GM21529 (cell line): ENCODE data around the gene RNF19B.
"Not testable (repeated sequence)": the region's sequence is repeated elsewhere in the genome, so short reads cannot be mapped to it uniquely, and the experiment has no call there.

Source experiments
- ATAC-seq: cut with Tn5 transposase; IDR thresholded peaks from one replicate; pipeline ENCODE4 v1.9.1; 2021; ENCODE audit not compliant: unreplicated experiment

Gene RNF19B

DNA sequence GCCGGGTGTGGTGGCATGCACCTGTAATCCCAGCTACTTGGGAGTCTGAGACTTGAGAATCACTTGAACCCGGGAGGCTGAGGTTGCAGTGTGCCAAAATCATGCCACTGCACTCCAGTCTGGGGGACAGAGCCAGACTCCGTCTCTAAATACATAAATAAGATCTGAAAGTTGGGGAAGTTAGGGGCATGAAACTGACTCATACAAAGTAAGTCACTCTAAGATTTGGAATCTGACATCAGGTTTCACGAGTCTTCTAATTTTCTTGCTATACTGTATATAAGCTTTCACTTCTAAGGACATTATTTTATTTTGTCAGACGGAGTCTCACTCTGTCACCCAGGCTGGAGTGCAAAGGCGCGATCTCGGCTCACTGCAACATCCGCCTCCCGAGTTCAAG, 30.1 kb downstream of the RNF19B start:
- ATAC-seq, result no peak

DNA sequence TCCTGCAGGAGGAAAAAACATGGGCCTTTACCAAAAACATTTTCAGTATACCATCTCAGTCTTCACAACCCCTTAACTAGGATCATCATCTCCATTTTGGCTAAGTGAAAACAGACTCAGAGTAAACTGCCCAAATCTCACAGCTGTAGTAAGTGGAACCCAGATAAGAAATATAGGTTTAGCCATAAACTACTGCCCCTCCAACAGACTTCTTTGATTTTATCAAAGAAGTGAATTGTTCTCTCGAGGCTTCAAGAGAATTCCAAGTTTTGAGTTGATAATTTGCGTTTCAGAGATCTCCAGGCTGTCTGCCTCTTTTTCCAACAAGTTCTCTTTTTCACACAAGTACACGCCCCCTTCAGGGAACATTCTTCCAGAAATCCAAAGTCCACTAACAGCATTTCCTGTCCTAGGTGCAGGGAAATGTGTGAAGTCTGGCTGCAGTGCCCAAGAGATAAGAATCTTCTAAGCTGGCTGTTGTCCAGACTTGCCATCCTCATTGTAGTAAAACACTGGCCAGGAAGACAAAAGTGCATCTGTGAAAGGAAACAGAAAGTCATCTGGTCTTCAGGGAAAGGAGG, 30.8 kb downstream of the RNF19B start:
- ATAC-seq, result no peak

DNA sequence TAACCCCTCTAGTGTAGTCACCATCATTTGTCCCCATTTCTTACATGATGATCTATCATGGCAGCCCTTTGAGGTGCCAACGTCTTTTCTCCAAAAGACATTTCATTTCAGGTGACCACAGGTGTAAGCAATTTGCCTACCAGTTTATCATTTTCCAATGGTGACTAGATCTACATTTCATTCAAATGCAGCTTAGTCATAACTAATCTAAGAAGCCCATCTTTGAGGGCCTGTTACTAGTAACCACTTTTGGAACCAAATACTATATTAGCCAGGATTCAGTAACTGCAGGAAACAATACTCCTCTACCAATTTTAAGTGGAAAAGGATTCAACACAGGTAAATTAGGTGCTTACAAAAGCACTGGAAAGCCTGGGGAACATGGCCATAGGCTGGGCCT, 32.8 kb downstream of the RNF19B start:
- ATAC-seq, result no peak

DNA sequence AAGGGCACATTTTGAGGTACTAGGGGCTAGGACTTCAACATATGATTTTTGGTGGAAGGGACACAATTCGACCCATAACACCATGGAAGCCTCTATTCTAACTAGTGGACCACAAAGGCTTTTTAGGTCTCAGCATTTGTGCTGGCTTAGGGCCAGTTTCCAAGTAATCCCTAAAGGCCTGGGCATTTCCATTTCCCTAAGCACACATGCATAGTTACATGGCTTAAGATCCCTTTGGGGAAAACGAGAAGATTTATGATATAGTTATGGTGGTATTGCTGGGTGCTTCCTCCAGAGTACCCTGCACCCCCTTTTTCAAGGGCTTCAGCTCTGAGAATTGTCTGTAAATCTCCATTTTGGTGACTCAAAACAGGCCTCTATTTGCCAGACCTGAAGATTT, 35.2 kb downstream of the RNF19B start:
- ATAC-seq, result no peak

DNA sequence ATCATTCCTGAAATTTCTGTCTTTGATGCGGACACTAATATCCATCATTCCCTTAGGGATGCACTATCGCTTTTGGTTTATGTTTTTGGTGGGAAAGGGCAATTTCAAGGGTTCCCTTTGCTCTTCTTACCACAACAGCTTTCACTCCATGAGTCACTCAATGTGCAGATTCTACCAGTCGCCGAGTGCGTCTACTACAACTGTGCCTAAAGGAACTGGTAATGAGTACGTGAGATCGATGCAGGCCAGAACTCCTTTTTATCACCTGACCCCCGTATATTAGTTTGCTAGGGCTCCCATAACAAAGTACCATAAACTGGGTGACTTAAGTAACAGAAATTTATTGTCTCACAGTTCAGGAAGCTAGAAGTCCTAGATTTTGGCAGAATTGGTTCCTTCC, 35.9 kb downstream of the RNF19B start:
- ATAC-seq, result no peak

DNA sequence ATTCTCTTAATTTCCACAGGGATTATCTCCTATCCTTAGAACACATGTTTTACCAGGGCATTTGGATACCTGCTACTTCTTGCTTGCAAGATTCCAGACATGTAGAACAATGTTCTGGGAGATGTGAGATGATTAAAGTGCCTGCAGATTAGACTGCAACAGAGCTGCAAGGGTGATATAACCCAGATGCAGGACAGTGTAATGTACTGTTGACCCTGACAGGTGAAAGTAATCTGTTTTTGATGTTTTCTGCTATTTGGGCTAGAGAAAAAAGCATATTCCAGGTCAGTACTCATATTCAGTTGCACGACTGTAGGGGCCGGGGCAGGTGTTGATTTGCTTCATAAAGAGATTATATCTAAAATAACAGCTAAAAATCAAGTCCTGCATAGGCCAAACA, 36.3 kb downstream of the RNF19B start:
- no peak for ATAC-seq

DNA sequence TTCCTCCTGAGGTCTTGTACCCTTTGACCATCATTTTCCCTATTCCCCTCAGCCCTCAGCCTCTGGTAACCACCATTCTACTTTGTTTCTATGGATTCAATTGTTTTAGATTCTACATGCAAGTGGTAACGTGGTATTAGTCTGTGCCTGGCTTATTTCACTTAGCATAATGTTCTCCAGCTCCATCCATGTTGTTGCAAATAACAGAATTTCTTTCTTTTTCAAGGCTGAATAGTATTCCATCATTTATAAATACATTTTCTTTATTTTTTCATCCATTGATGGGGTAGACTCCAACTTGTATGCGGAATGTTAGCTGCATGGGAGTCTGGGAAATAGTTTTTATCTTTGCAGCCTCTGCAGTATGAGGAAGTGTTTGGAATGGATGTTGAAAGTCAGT, 37.2 kb downstream of the RNF19B start:
- ATAC-seq, result no peak

DNA sequence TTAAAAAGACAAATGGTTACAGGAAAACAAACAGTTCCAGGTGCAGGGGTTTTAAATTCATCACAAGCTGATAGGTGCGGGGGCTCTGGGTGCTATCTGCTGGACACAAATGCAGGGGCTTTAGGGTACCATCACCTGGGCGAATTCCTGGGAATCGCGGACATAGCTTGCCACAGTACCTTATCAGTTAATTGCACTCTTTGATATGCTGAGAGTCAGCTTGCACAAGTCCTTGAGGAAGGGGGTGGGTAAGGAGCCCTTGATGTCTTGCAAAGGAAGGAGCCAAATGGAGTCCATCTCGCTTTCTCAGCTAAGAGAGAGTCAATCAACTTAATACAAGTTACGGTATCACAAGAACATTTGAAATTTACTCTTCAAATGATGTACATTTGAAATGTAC, 38.0 kb downstream of the RNF19B start:
- no peak for ATAC-seq

DNA sequence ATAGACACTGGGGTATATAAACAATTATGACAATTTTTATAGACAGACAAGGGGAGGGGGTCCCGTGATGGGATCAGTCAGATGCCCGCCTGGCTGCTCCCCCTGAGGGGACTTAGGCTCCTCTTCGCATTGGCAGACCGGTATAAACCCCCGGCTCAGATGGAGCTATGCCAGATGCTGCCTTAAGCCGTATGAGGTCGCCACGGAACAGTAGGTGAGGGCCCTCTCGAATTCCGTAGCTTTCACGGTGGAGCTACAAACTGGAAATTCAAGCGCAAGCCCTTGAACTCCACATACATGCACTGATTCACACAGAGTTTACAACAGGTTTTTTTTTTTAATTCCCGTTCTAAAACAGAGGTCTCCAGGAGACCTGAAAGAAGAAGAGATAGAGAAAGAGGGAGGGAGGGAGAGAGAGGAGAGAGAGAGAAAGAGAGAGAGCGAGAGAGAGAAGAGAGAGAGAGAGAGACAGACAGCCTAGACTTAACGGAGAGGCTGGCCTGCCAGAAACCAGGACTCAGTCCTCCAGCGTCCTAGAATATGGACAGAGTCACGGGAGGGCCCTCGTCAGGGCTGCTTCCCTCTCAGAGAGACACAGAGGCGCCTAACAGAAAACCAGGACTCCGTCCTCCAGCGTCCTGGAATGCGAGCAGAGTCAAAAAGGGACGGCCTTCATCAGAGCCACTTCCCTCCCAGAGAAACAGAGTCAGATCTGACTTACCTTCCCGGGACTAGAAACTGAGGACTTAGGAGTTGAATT, 39.0 kb downstream of the RNF19B start:
- ATAC-seq, result no peak

DNA sequence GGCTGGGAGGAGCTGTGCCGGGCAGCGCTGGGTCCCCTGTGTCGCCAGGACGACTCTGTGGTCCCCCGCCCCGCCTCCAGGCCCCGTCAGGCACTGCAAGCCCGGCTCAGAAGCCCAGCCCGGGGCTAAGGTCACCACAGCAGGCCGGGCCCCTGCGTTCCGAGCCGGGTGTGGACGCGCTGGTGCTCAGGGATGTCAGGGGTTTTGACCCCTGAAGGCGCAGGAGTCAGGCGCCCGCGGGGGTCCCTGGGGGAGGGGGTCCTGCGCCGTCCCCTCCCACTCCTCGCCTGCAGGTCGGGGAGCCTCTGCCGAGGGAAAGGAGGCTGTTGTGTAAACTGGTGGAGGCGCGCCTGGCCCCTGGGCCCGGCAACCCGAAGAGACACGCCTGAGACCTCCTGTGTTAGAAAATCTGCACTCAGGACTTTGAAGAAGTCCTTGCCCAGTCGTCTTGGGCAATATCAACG, 39.7 kb downstream of the RNF19B start:
- no peak for ATAC-seq

DNA sequence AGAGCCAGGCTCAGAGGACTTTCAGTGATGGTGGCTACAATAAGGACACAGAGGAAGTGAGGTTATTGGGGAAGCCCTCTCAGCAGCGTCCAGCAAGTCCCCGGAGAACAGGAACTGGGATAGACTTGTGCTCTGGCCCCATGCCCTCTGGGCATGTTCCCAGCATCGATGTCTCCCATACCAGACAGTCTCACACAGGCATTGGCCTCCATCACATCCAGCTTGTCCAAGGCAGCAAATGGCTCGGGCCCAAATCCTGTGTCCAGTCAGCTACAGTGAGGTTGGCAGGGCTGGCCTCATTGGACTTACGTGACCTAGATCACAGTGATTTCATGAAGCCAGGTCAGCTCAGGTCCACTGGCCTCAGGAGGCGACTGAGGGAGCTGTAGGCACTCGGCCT, 43.8 kb downstream of the RNF19B start:
- ATAC-seq, result no peak

DNA sequence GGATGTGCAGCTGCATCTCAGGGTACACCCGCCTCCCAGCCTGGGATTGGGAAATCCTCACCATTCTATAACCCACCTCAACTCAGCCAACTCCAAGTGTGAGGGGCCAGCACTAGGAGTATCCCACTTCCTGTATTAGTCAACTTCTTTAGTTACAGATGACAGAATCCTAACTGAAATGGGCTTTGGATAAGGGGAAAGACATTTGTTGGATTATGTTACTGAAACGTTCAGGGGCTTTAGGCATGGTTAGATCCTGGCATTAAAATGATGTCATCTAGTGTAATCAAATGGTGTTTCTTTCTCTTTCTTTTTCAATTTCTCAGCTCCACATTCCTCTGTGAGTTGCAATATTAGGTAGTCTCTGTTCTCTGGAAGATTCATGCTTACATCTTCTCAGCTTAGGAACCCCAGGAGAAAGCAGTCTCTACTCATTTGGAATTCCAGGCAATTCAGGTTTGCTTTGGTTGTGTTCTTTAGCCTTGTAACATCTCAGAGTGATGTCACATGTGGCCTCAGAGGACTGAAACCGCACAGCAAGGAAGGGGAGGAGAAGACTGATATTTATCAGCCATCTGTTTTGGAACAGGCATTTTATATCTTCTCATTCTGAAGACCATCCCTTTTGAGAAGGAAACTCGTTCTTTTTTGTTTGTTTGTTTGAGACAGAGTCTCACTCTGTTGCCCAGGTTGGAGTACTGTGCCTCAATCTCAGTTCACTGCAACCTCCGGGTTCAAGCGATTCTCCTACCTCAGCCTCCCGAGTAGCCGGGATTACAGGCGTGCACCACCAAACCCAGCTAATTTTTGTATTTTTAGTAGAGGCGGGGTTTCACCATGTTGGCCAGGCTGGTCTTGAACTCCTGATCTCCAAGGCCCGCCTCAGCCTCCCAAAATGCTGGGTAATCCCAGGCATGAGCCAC, 44.5 kb downstream of the RNF19B start:
- ATAC-seq, result no peak

DNA sequence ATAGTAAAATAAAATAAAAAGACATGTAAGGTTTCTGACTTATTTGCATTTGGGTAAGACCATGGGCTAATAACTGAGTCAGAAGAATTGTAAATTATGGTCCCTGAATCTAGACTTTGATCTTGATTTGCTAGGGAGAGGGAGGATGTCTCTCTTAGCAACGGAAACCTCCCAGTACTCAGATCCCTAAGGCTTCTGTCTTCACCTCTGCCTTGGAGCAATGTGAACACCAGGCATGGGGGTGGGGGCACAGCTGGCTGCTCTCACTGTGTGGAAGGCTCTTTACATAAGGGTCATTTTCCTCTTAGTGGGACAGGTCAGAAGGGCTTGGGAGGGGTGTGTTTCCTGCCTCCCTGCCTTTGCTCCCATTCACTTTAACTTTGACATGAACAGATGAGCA, 46.4 kb downstream of the RNF19B start:
- no peak for ATAC-seq

DNA sequence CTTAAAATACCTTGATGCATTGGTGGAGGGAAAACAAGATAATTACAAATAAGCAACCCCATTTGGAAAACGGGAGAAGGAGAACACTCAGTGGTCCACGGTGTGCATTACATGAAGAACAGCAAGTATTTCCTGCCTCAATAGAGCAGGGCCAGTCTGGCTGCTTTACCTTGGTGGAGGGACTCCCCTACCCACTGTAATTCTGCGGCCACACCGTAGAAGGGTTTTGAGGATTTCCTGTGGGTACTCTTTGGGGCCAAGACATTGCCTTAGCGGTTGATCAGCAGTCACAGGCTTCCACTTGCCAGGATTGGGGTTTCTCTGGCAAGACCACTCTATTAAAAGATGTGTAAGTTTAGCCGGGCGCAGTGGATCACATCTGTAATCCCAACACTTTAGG, 47.1 kb downstream of the RNF19B start:
- no peak for ATAC-seq

DNA sequence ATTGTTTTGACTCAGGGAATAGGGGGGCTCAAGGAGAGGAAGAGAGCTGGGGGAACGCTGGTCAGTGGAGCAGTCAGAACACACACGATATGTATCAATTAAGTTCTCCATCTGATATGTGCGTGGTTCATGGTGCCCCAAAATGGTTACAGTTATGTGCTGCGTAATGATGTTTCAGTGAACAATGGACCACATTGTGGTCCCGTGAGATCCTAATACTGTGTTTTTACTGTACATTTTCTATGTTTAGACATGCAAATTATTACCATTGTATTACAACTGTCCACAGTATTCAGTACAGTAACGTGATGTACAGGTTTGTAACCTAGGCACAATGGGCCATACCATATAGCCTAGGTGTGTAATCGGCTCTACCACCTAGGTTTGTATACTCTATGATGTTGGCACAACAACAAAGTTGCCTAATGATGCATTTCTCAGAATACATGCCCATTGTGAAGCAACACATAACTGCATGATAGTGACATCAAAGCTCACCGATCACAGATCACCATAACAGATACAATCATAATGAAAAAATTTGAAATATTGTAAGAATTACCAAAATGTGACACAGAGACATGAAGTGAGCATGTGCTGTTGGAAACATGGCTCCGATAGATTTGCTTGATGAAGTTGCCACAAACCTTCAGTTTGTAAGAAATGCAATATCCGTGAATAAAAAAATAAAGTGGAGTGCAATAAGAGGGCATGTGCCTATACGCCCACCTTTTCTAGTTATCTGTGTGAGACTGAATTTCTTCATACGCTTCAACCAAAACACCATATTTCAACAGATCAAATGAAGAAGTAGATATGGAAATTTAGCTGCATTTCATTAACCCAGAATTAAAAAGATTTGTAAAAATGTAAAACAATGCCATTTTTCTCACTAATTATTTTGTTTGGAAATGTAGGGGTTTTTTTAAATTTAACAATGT, 48.6 kb downstream of the RNF19B start:
- ATAC-seq, result no peak

DNA sequence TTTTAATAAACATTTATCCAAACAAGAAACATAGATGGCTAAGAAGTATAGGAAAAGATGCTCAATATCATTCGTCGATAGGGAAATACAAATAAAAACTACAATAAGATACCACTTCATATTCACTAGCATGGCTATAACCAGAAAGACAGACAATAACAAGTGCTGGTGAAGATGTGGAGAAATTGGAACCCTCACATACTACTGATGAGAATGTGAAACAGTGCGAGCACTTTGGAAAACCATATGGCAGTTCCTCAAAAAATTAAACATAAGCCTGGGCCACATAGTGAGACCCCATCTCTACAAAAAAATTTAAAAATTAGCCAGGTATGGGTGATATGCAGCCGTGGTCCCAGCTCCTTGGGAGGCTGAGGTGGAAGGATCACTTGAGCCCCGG, 54.3 kb downstream of the RNF19B start:
- no peak for ATAC-seq

DNA sequence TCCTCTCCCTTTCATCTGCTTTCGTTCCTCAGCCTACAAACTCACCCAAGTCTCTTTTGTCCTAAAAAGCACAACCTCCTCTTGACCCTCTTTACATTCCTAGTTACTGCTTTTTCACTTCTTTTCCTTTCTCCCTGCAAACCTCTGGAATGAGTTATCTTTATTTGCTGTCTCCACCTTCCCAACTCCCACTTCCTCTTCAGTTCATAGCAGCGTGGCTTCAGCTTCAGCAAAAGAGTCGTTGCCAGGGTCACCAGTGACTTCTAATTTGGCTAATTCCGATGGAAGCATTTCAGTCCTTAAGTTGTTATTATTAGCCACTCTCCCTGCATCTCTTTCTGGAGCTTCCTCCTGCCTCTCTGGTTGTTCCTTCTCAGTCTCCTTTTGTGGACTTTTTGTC, 57.2 kb downstream of the RNF19B start:
- ATAC-seq, result no peak

DNA sequence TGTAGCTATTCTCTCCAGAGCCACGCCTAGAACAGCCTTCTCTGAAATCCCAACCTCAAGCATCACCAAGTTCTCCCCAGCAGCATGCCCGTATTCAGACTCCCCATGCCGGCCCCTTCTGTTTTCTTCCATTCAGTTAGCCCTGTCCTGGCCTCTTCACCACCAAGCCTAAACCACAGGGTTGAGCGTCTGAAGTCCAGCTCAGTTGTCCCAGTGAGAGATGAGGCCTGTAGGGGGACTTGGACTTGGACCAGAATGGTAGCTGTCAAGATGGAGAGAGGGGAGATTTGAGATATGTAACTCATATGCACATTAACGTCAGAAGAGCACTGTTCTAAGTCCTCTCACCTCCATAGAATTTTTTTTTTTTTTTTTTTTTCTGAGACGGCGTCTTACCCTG, 58.0 kb downstream of the RNF19B start:
- ATAC-seq, result no peak

DNA sequence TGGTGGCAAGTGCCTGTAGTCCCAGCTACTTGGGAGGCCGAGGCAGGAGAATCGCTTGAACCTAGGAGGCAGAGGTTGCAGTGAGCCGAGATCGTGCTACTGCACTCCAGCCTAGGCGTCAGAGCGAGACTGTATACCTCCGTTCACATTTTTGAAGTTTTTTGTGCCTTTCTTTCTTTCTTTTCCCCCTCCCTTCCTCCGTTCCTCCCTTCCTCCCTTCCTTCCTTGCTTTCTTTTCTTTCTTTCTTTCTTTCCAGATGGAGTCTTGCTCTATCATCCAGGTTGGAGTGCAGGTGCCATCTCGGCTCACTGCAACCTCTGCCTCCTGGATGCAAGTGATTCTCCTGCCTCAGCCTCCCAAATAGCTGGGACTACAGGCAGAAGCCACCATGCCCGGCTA, 59.0 kb downstream of the RNF19B start:
- ATAC-seq, result not testable (repeated sequence)

DNA sequence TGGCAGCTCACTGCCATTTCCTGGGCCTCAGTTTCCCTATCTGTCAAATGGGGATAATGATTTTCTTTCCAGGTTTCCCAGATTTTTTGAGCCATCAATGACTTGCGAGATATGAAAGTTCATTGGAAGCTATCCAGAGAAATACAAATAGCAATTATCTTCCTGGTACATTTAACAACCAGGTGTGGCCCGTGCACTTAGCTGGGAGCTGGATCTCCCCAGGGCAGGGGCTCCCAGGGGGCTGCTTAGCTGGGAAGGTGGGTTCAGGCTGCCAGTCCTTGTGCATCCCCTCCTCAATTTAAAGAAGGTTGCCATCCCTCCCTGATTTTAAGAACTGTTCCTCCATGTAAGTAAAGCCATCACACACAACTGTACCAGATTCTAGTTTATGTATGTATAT, 59.8 kb downstream of the RNF19B start:
- no peak for ATAC-seq
